Small intestine (tissue), 7 donors: ENCODE measurements around the gene THRAP3. TPM values are rescaled to one million over a fixed set of nuclear protein-coding genes. Genes with fewer than 3 reads are reported as not detected.

Experiments used
- DNase-seq, 2 donors: peaks; one replicate each; pipeline versions ENCODE4 v3.0.0 to v3.0.0-alpha.2; 2013
- FAIRE-seq: peaks from 2 replicates; lab custom pipeline; 2012; peaks lifted over from hg19 to GRCh38; lab: Jason Lieb, UNC
- H3K27ac ChIP-seq, 3 donors: one replicate each; pipeline ENCODE4 v1.5.1; 2013; ENCODE audit warnings: low read length in 2 of 3, mild to moderate bottlenecking in 2 of 3, control low read depth in 1 of 3, inconsistent platforms in 1 of 3, low read depth in 1 of 3, moderate library complexity in 1 of 3
- H3K27me3 ChIP-seq, 3 donors: one replicate each; pipeline ENCODE4 v1.6.1; 2013; ENCODE audit warnings: low read length in 3 of 3, inconsistent platforms in 1 of 3; ENCODE audit not compliant: control insufficient read depth in 3 of 3, insufficient read depth in 3 of 3
- H3K36me3 ChIP-seq, 3 donors: one replicate each; pipeline ENCODE4 v1.6.1; 2013; ENCODE audit warnings: low read length in 3 of 3, inconsistent platforms in 1 of 3, low read depth in 1 of 3, mild to moderate bottlenecking in 1 of 3, moderate library complexity in 1 of 3; ENCODE audit not compliant: control insufficient read depth in 3 of 3, insufficient read depth in 2 of 3
- H3K4me1 ChIP-seq, 3 donors: one replicate each; pipeline ENCODE4 v1.6.1; 2013; ENCODE audit warnings: low read length in 2 of 3, inconsistent platforms in 1 of 3, low read depth in 1 of 3, mild to moderate bottlenecking in 1 of 3, moderate library complexity in 1 of 3; ENCODE audit not compliant: control insufficient read depth in 3 of 3, insufficient read depth in 2 of 3
- H3K4me3 ChIP-seq, 3 donors: one replicate each; pipeline ENCODE4 v1.5.1; 2013; ENCODE audit warnings: low read length in 3 of 3, control low read depth in 1 of 3, inconsistent platforms in 1 of 3, low read depth in 1 of 3, mild to moderate bottlenecking in 1 of 3, moderate library complexity in 1 of 3
- H3K9me3 ChIP-seq, 2 donors: one replicate each; pipeline ENCODE4 v1.6.1; 2013; ENCODE audit warnings: low read depth in 1 of 2, low read length in 1 of 2; ENCODE audit not compliant: control insufficient read depth in 2 of 2, insufficient read depth in 1 of 2
- WGBS, 3 donors: extraction: QIAGEN DNeasy Blood & Tissue Kit; methylation state at CpG; one replicate each; pipeline ENCODE4 v1.1.7; 2013; 5-methylcytosine and 5-hydroxymethylcytosine counted together
- polyA plus RNA-seq, 4 donors: library from polyadenylated mRNA; stranded (reverse) in 3 of 4; unstranded in 1 of 4; fragments of 200-250 nt in 3 of 4; fragments of 120-200 nt in 1 of 4; gene quantifications; one replicate each; pipeline versions ENCODE4 v1.2.1 to v1.2.3, GENCODE V29; 2013
- donor health status: healthy with polysubstance abuse.
- donor health status: control.
- donor health status: control.
- donor health status: Bipolar disorder and iron deficiency.
- donor health status: healthy.

The THRAP3 gene
- polyA plus RNA-seq, 4 donors: 25.9 to 93.7 (median 35.0) TPM

DNA sequence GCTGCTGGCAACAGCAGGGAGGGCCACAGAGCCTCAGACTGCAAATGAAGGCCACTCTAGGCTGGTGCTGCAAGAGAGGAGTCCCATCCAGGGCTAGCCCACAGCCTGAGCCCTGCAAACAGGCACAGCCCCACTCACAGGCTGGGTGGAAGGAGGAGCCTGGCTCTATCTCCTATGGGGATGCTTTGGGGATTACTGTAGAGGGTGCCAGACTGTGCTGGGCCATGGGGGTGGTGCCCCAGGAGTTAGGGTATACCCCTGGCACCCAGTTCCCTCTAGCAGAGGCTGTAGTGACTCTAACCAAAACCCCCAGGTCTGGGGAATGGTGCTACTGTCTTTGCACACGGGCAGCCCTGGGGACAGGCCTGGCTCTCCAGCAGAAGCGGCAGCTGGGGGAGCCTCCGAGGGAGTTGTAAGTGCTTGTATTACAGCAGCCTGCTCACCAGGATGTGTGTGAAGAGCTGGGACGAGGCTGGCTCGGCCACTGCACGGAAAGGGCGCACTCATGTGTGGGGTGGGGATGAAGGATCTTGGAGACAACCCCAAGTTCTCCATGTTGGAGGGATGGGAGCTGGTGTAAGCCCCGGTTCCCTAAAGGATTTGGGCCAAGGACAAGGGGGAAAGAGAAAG is 122.6 kb downstream of the THRAP3 start:
- Histone ChIP-seq H3K4me3 (no peak overlapping the region), H3K27me3 (no peaks in the 10 kb centered on the region), H3K36me3 (peaks cover 9 to 98% (median 30%) of the 10 kb centered on the region in 3 donors), H3K27ac (no peak overlapping the region), H3K9me3 (no peaks in the 10 kb centered on the region), H3K4me1 (peaks cover 0 to 6% (median 0%) of the 10 kb centered on the region in 3 donors)
- FAIRE-seq (no peak), DNase-seq (no peak)
- WGBS, 3 donors: 91 to 92% (median 91%) methylated on average over 8 of the region's 8 CpGs

DNA sequence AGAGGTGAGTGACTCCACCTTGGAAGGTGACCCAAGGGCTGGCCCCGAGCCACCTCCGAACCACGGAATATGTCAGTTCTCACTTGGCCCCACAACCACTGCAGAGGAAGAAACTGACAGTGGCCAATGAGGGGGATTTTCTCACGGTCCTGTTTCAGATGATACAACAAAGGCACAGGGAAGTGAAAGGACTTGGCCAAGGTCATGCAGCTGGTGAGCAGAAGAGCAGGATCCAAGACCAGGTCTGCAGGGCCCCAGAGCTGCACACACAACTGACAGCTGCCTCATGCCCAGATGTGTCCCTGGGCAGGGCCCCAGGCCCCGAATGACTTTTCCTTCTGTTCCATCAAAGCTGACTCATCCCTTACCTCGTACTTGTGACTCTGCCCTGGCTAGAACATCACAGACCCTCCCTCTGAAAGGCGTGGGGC is 125.0 kb downstream of the THRAP3 start:
- no peaks in the 10 kb centered on the region for H3K27me3 ChIP-seq
- FAIRE-seq: no peak
- H3K36me3 ChIP-seq: peaks cover 11 to 98% (median 29%) of the 10 kb centered on the region in 3 donors
- 63 to 71% (median 64%) methylated on average over 7 of the region's 7 CpGs for WGBS, 3 donors
- no peak overlapping the region for H3K27ac ChIP-seq
- H3K4me1 ChIP-seq: peaks cover 0 to 6% (median 0%) of the 10 kb centered on the region in 3 donors
- H3K9me3 ChIP-seq: no peaks in the 10 kb centered on the region
- H3K4me3 ChIP-seq: no peak overlapping the region
- no peak for DNase-seq

DNA sequence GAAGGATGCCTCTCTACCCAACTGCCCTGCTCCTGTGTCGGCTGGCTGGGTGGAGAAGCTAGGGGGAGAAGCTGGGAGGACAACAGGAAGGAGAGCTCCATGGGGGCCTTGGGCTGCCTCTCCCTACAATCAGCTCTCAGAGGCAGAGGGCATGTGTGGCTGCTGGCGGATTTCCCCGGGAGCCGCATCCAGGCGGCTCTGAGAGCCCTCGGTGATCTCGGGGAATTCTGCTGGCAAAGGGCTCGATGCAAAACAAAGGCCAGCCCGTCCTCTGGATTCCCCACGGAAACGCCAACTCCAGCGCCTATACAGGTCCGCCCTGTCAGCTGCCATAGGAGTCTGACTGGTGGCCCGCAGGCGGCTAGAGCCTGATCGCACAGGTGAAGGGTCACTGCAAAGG is 125.6 kb downstream of the THRAP3 start:
- H3K4me1 ChIP-seq: peaks cover 0 to 6% (median 0%) of the 10 kb centered on the region in 3 donors
- FAIRE-seq: no peak
- H3K4me3 ChIP-seq: no peak overlapping the region
- H3K9me3 ChIP-seq: no peaks in the 10 kb centered on the region
- 85 to 92% (median 91%) methylated on average over 15 to 16 of the region's 16 CpGs for WGBS, 3 donors
- no peaks in the 10 kb centered on the region for H3K27me3 ChIP-seq
- no peak for DNase-seq
- H3K36me3 ChIP-seq: peaks cover 11 to 98% (median 32%) of the 10 kb centered on the region in 3 donors
- peak overlapping the region in 1 of 3 donors; percentile 28 for H3K27ac ChIP-seq

GRCh38 chr1:36350659-36351226 is 126.5 kb downstream of the THRAP3 start:
- H3K27me3 ChIP-seq: no peaks in the 10 kb centered on the region
- FAIRE-seq: no peak
- H3K36me3 ChIP-seq: peaks cover 17 to 98% (median 32%) of the 10 kb centered on the region in 3 donors
- no peak for DNase-seq
- H3K9me3 ChIP-seq: no peaks in the 10 kb centered on the region
- H3K4me1 ChIP-seq: peaks cover 0 to 6% (median 0%) of the 10 kb centered on the region in 3 donors
- WGBS, 3 donors: 60 to 76% (median 75%) methylated on average over 13 of the region's 13 CpGs
- H3K4me3 ChIP-seq: no peak overlapping the region
- peak overlapping the region in 1 of 3 donors; percentile 61 for H3K27ac ChIP-seq

DNA sequence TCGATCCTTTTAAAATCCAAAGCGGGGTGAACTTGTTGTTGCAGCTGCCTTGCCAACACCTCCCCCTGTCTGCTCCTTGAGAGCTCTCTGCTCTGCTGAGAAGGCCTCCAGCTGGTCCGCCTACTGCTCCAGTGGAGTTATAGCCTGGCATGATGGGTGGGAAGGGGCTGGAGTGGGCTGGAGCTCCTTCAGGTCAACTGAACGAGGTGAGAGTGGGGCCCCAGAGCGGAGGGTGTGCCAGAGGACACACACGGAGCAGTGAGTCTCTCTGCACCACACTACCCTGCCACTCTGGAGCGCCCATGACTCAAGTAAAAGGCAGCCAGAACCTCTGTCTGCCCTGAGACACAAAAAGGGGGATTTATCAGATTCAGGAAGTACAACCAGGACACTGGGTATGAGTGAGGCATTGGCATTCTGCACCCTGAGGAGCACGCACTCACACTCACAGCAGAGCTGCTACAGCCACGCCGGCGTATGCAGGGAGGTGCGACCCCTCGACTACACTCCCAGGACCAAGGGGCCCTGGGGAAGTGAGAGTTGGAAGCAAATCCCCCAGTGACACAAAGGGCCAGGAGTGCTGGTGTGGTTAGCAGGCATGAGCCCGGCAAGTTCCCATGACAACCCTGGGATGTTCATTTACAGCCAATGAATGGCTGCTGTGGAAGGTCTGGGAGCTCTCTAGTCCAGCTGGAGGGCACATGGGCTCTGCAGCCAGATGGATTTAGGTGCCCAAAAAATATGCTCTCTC is 127.2 kb downstream of the THRAP3 start:
- Histone ChIP-seq H3K4me1 (peaks cover 0 to 6% (median 0%) of the 10 kb centered on the region in 3 donors), H3K27me3 (no peaks in the 10 kb centered on the region), H3K36me3 (peaks cover 15 to 99% (median 30%) of the 10 kb centered on the region in 3 donors), H3K9me3 (no peaks in the 10 kb centered on the region), H3K27ac (peak overlapping the region in 1 of 3 donors; percentile 61), H3K4me3 (no peak overlapping the region)
- FAIRE-seq (no peak), DNase-seq (no peak)
- 72 to 91% (median 86%) methylated on average over 14 of the region's 14 CpGs for WGBS, 3 donors

DNA sequence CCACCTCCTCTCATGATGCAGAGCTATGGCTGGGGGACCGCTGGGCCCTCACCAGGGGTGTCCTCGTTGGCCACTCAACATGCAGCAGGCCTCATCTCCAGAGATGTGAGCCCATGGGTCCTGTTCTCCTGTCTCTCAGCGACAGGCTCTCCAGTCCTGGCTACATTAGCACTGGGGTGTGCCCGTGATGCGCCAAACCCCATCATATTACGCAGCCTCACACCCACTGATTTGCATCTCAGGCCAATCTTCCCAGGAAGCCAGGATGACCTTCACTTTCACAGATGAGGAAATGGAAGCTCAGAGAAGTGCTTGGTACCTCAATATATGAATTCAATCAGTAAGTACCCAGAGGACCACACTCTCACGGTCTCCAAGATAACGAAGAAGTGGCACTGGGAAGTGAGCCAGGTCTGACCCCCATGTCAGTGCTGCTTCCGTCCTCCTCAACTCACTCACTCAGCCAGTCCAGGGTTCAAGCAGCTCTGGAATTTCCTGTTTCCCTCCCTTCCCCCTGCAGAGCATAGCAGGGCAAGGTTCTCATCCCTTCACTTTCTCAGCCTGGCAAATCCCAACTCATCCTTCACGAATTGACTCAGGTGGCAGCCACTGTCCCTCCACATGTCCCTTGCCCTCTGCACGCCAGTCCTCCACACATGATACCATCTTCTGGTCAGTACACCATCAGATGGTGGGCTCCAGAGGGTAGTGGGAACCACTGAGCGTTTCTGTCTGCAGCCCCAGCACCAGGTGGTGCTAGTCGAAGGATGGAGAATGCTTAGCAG is 128.1 kb downstream of the THRAP3 start:
- DNase-seq (no peak), FAIRE-seq (no peak)
- Histone ChIP-seq H3K4me1 (peaks cover 0 to 6% (median 0%) of the 10 kb centered on the region in 3 donors), H3K27me3 (no peaks in the 10 kb centered on the region), H3K4me3 (no peak overlapping the region), H3K36me3 (peaks cover 8 to 93% (median 23%) of the 10 kb centered on the region in 3 donors), H3K27ac (peak overlapping the region in 1 of 3 donors; percentile 61), H3K9me3 (no peaks in the 10 kb centered on the region)
- 77 to 92% (median 89%) methylated on average over 13 of the region's 13 CpGs for WGBS, 3 donors

DNA sequence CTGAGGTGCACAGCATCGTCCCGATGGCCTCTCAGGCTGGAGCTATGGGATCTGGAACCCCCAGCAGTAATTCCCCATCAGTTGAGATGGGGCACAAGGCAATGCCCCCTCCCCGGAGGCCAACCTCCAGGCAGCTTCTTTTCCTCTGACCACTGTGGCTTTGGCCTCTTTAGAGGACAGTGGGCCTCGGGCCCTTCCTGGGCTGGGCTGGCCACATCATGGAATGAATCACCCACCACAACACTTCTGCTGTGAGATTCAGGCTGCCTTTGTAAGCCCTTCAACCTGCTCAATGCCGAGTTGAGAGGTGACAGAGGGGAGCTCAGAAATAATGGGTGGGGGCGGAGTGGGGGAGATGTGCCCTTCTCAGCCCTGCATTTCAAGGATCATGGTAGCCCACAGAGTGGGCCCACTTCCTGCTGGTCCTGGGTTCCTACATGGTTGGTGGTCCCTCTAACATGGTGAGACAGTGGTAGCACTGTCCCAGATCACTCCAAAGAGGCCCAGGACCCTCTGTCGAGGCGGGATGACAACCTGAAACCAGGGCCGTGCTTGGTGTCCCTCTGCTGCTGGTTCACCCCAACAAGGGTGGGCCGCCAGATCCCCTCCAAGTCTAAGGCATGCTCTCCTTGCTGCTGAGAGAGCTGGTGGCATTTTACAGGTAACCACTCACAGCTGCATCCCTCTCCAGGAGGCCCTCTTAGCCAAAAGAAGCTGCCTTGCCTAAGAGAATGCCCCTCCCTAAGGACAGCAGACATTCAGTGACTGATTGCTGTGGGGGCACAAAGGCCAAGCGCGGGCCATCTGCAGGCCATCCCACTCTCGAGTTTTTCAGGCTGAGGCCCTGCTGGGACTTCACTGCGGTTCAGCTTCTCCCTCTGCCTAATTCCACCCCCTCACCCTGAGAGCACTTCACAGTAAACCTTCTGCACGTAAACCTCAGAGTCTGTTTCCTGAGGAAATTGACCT is 129.0 kb downstream of the THRAP3 start:
- peaks cover 12 to 92% (median 19%) of the 10 kb centered on the region in 3 donors for H3K36me3 ChIP-seq
- no peak overlapping the region for H3K27ac ChIP-seq
- FAIRE-seq (no peak), DNase-seq (no peak)
- peaks cover 0 to 6% (median 0%) of the 10 kb centered on the region in 3 donors for H3K4me1 ChIP-seq
- WGBS, 3 donors: 85 to 93% (median 90%) methylated on average over 14 to 15 of the region's 15 CpGs
- H3K27me3 ChIP-seq: no peaks in the 10 kb centered on the region
- no peaks in the 10 kb centered on the region for H3K9me3 ChIP-seq
- H3K4me3 ChIP-seq: no peak overlapping the region
